Spinal cord (tissue), 10 donors: Measurements from ENCODE around the gene LRATD1. TPM values are rescaled to one million over a fixed set of nuclear protein-coding genes. Genes with fewer than 3 reads are reported as not detected.

Experiments
- DNase-seq, 6 donors: peaks; one replicate each; pipeline versions ENCODE4 v3.0.0 to v3.0.0-alpha.2; 2013 to 2015; ENCODE audit warnings: low spot score in 6 of 6, low read depth in 4 of 6
- H3K27ac ChIP-seq: one replicate; pipeline ENCODE4 v1.5.1; 2013; ENCODE audit warnings: low read depth, low read length, control low read depth
- H3K27me3 ChIP-seq: one replicate; pipeline ENCODE4 v1.6.1; 2013; ENCODE audit warnings: low read length; ENCODE audit not compliant: control insufficient read depth, insufficient read depth
- H3K36me3 ChIP-seq: one replicate; pipeline ENCODE4 v1.6.1; 2013; ENCODE audit warnings: low read length; ENCODE audit not compliant: control insufficient read depth, insufficient read depth
- H3K4me1 ChIP-seq: one replicate; pipeline ENCODE4 v1.6.1; 2013; ENCODE audit warnings: low read length; ENCODE audit not compliant: control insufficient read depth, insufficient read depth
- H3K4me3 ChIP-seq: one replicate; pipeline ENCODE4 v1.5.1; 2013; ENCODE audit warnings: low read depth, low read length, control low read depth
- H3K9me3 ChIP-seq: one replicate; pipeline ENCODE4 v1.6.1; 2013; ENCODE audit warnings: low read length; ENCODE audit not compliant: control insufficient read depth, insufficient read depth
- WGBS: methylation state at CpG from one replicate; pipeline ENCODE4 v1.1.5; 2013; ENCODE audit warnings: missing lambda C conversion rate; ENCODE audit not compliant: insufficient coverage; 5-methylcytosine and 5-hydroxymethylcytosine counted together
- polyA plus RNA-seq, 2 donors: library from polyadenylated mRNA; unstranded; fragments of 120-200 nt; gene quantifications; one replicate each; pipeline ENCODE4 v1.2.1, GENCODE V29; 2013; ENCODE audit not compliant: insufficient read length in 2 of 2
- total RNA-seq, 2 donors: library from RNA; depleted of rRNA in 1 of 2; stranded (reverse); fragments of 120-200 nt in 1 of 2; fragments of >200 nt in 1 of 2; gene quantifications; one replicate each; pipeline versions ENCODE4 v1.2.3 to v1.2.4, GENCODE V29; 2013 to 2014
- donor health status: healthy.

Gene LRATD1
- total and polyA plus RNA-seq, 4 donors, result 15.8 to 66.8 (median 42.1) TPM

- DNase-seq, result no peak
- no CpG with 5 or more reads among the region's 4 CpGs for WGBS
- no peaks in the 10 kb centered on the region for H3K9me3 ChIP-seq
- H3K4me3 ChIP-seq, result no peak overlapping the region
- H3K36me3 ChIP-seq, result no peaks in the 10 kb centered on the region
- no peaks in the 10 kb centered on the region for H3K27me3 ChIP-seq
- no peaks in the 10 kb centered on the region for H3K4me1 ChIP-seq
- no peak overlapping the region for H3K27ac ChIP-seq
Measured at GRCh38 chr2:14642499-14642898, 10.0 kb downstream of the LRATD1 start.

GRCh38 chr2:14647714-14648113 lies 15.2 kb downstream of the LRATD1 start:
- H3K4me1 ChIP-seq, result no peaks in the 10 kb centered on the region
- H3K27me3 ChIP-seq, result no peaks in the 10 kb centered on the region
- WGBS, result no CpG with 5 or more reads among the region's 2 CpGs
- H3K27ac ChIP-seq, result no peak overlapping the region
- no peaks in the 10 kb centered on the region for H3K36me3 ChIP-seq
- no peak overlapping the region for H3K4me3 ChIP-seq
- peak in 1 of 6 donors; percentile 6 for DNase-seq
- H3K9me3 ChIP-seq, result no peaks in the 10 kb centered on the region

DNA sequence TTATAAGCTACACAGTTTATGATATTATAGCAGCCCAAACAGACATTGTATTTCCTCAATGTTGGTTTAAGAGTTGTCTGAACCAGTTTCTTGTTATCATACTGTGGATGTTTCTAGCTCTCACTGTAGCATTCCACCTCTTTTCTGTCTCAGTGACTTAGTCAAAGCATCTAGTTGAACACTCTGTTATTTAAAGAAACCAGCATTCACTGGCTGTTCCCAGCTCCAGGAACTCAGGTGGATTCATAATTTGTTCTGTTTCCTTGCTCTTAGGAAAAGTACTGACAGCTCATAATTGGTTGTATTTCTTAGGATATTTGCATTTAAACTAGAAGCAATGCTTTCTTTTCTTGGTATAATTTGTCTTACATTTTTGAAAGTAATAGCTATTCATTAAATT lies 17.5 kb downstream of the LRATD1 start:
- DNase-seq, result no peak
- H3K4me1 ChIP-seq, result peaks cover 2% of the 10 kb centered on the region
- H3K27ac ChIP-seq, result no peak overlapping the region
- no peaks in the 10 kb centered on the region for H3K36me3 ChIP-seq
- no peaks in the 10 kb centered on the region for H3K27me3 ChIP-seq
- H3K4me3 ChIP-seq, result no peak overlapping the region
- no peaks in the 10 kb centered on the region for H3K9me3 ChIP-seq

- peak overlapping the region; percentile 40 for H3K27ac ChIP-seq
- peak in 2 of 6 donors; percentile 21 to 54 for DNase-seq
- H3K27me3 ChIP-seq, result no peaks in the 10 kb centered on the region
- H3K9me3 ChIP-seq, result no peaks in the 10 kb centered on the region
- H3K4me3 ChIP-seq, result no peak overlapping the region
- no peaks in the 10 kb centered on the region for H3K36me3 ChIP-seq
- WGBS, result 18% methylated on average over 2 of the region's 4 CpGs
- H3K4me1 ChIP-seq, result peaks cover 2% of the 10 kb centered on the region
Measured at GRCh38 chr2:14654835-14655282, 22.3 kb downstream of the LRATD1 start.

DNA sequence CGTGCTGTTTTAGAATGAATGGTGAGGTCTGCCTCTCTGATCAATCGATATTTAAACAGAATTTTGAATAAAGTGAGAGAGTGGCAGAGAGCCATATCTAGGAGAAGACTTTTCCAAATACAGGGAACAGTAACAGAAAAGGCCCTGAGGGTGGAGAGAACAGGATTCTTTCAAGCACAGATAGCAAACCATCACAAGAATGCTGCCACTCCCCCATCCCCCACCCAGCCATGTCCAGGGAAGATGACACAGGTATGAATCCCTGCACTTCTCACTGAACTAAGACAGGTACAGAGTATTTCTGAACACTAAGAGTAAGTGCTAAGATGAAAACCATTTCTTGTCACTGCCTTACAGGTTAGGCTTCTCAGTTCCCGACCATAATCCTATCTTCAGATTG lies 23.6 kb downstream of the LRATD1 start:
- Histone ChIP-seq H3K27ac (no peak overlapping the region), H3K4me1 (peaks cover 2% of the 10 kb centered on the region), H3K9me3 (no peaks in the 10 kb centered on the region), H3K36me3 (no peaks in the 10 kb centered on the region), H3K27me3 (no peaks in the 10 kb centered on the region), H3K4me3 (no peak overlapping the region)
- WGBS, result no CpG with 5 or more reads among the region's 3 CpGs
- no peak for DNase-seq

DNA sequence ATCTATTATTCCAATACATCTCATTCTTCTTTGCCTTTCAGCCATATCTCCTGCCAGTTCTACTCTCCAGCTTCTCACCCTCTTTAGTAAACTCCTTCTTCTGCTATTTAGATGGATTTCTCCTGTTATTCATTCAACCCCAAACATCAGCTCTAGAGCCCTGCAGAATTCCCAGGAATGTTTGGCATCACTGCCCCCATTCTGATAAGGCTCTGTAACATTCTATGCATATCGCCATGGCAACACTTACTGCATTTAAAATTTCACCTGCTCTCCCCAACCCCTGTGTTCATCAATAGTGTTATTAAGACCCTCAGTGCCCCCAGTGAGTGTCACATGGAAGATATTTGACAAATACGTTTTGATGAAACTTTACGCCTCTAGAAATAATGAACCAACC lies 28.6 kb downstream of the LRATD1 start:
- H3K4me3 ChIP-seq, result no peak overlapping the region
- no peaks in the 10 kb centered on the region for H3K9me3 ChIP-seq
- H3K27me3 ChIP-seq, result no peaks in the 10 kb centered on the region
- DNase-seq, result no peak
- H3K36me3 ChIP-seq, result no peaks in the 10 kb centered on the region
- no peaks in the 10 kb centered on the region for H3K4me1 ChIP-seq
- H3K27ac ChIP-seq, result no peak overlapping the region
- 86% methylated on average over 1 of the region's 3 CpGs for WGBS

- WGBS, result 49% methylated on average over 6 of the region's 8 CpGs
- peak; percentile 9 to 77 (median 36) for DNase-seq
- H3K27ac ChIP-seq, result no peak overlapping the region
Measured at GRCh38 chr2:14673351-14673875, 40.9 kb downstream of the LRATD1 start.

DNA sequence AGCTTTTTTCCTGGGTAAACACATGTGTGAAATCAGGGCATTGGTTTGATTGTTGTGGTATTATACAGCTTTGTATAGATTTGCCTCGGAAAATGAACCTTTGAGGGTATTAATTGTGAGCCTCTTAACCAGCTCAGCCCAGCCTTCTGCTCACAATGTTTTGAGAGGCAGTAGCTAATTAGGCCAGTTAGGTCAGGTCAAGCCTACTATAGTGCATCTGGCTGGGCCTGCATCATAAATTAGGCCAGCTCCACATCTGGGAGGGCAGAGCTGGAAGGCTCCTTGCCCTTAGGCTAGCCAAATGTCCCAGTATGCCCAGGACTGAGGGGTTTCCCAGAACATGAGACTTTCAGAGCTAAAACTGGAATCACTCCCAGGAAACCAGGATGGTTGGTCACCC lies 43.0 kb downstream of the LRATD1 start:
- DNase-seq, result no peak
- H3K27ac ChIP-seq, result no peak overlapping the region
- WGBS, result no CpG with 5 or more reads among the region's 1 CpG

More at GRCh38 chr2:14673351-14673875, 40.9 kb downstream of the LRATD1 start:
- no peaks in the 10 kb centered on the region for H3K9me3 ChIP-seq
- no peaks in the 10 kb centered on the region for H3K27me3 ChIP-seq
- no peak overlapping the region for H3K4me3 ChIP-seq
- H3K36me3 ChIP-seq, result no peaks in the 10 kb centered on the region
- peaks cover 5% of the 10 kb centered on the region for H3K4me1 ChIP-seq

DNA sequence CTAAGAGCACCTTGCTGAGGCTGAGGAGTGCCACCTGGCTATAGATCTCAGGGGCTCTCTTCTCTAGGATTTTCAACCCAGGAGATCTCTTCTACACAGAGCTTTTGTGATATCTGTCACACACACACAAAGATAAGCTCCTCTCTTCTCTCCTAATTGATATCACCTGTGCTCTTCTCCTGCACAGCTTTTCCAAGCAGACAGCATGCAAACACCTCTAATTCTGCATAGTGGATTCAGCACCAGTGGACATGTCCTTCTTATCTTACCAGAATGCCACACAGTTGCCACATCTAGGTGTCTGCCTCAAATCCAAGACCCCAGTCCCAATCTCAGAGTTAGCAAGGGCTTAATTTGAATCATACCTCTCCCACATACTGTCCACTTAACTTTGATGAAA lies 43.9 kb downstream of the LRATD1 start:
- no peaks in the 10 kb centered on the region for H3K9me3 ChIP-seq
- H3K27ac ChIP-seq, result no peak overlapping the region
- H3K4me1 ChIP-seq, result peaks cover 5% of the 10 kb centered on the region
- no peak overlapping the region for H3K4me3 ChIP-seq
- DNase-seq, result no peak
- no peaks in the 10 kb centered on the region for H3K27me3 ChIP-seq
- no peaks in the 10 kb centered on the region for H3K36me3 ChIP-seq

More for the DNA sequence above, 43.0 kb downstream of the LRATD1 start:
- H3K4me3 ChIP-seq, result no peak overlapping the region
- H3K36me3 ChIP-seq, result no peaks in the 10 kb centered on the region
- H3K9me3 ChIP-seq, result no peaks in the 10 kb centered on the region
- peaks cover 5% of the 10 kb centered on the region for H3K4me1 ChIP-seq
- H3K27me3 ChIP-seq, result no peaks in the 10 kb centered on the region

- WGBS, result no CpG with 5 or more reads among the region's 1 CpG
Measured at GRCh38 chr2:14677039-14677438, 44.5 kb downstream of the LRATD1 start.

More at GRCh38 chr2:14677039-14677438, 44.5 kb downstream of the LRATD1 start:
- no peak overlapping the region for H3K27ac ChIP-seq
- no peaks in the 10 kb centered on the region for H3K36me3 ChIP-seq
- H3K27me3 ChIP-seq, result no peaks in the 10 kb centered on the region
- no peak for DNase-seq
- no peak overlapping the region for H3K4me3 ChIP-seq
- no peaks in the 10 kb centered on the region for H3K9me3 ChIP-seq
- peaks cover 5% of the 10 kb centered on the region for H3K4me1 ChIP-seq
